Kidney epithelial cell (primary cell): ENCODE measurements around the gene COL23A1. TPM values are rescaled to one million over a fixed set of nuclear protein-coding genes. Genes with fewer than 3 reads are reported as not detected.

Source experiments
- DNase-seq: peaks from one replicate; pipeline ENCODE4 v3.0.0-alpha.2; 2010; ENCODE audit warnings: low read depth
- H3K27me3 ChIP-seq: 2 replicates; pipeline ENCODE4 v1.6.0; 2011; ENCODE audit warnings: low read length; ENCODE audit not compliant: control insufficient read depth, insufficient read depth
- H3K36me3 ChIP-seq: 2 replicates; pipeline ENCODE4 v1.5.1; 2011; ENCODE audit warnings: low read length; ENCODE audit not compliant: control insufficient read depth, insufficient read depth
- H3K4me3 ChIP-seq: 2 replicates; pipeline ENCODE4 v1.5.1; 2011; ENCODE audit warnings: low read depth, mild to moderate bottlenecking, control low read depth, low read length
- CTCF ChIP-seq: IDR thresholded peaks from 2 replicates; pipeline ENCODE4 v1.5.1; 2011; ENCODE audit warnings: mild to moderate bottlenecking, moderate library complexity, low read length, control low read depth, inconsistent platforms; ENCODE audit not compliant: insufficient read depth, poor library complexity, severe bottlenecking
- total RNA-seq: library from RNA; depleted of rRNA; stranded (reverse); fragments of >200 nt; gene quantifications from 2 replicates; pipeline ENCODE4 v1.2.3, GENCODE V29; 2015

The COL23A1 gene
- total RNA-seq, 1 donor from 2014 or later, result 0.17 TPM

GRCh38 chr5:178564811-178565550, 25.2 kb downstream of the COL23A1 start:
- H3K36me3 ChIP-seq, result no peaks in the 10 kb centered on the region
- no peak for TF ChIP-seq CTCF

GRCh38 chr5:178564397-178564796, 25.8 kb downstream of the COL23A1 start:
- H3K27me3 ChIP-seq, result no peaks in the 10 kb centered on the region
- no peak overlapping the region for H3K4me3 ChIP-seq
- TF ChIP-seq CTCF, result no peak
- no peaks in the 10 kb centered on the region for H3K36me3 ChIP-seq
- no peak for DNase-seq

More at GRCh38 chr5:178564811-178565550, 25.2 kb downstream of the COL23A1 start:
- no peak for DNase-seq
- Histone ChIP-seq H3K4me3 (no peak overlapping the region), H3K27me3 (no peaks in the 10 kb centered on the region)

- Histone ChIP-seq H3K4me3 (no peak overlapping the region), H3K36me3 (no peaks in the 10 kb centered on the region), H3K27me3 (no peaks in the 10 kb centered on the region)
- no peak for DNase-seq
- no peak for TF ChIP-seq CTCF
These were observed 26.6 kb downstream of the COL23A1 start for GRCh38 chr5:178563621-178564020.

- Histone ChIP-seq H3K4me3 (no peak overlapping the region), H3K27me3 (no peaks in the 10 kb centered on the region), H3K36me3 (no peaks in the 10 kb centered on the region)
- DNase-seq, result no peak
- TF ChIP-seq CTCF, result no peak
These were observed 28.4 kb downstream of the COL23A1 start for GRCh38 chr5:178561746-178562264.

- no peak for DNase-seq
- Histone ChIP-seq H3K36me3 (no peaks in the 10 kb centered on the region), H3K27me3 (no peaks in the 10 kb centered on the region), H3K4me3 (no peak overlapping the region)
- no peak for TF ChIP-seq CTCF
These were observed 29.3 kb downstream of the COL23A1 start for GRCh38 chr5:178560911-178561310.

GRCh38 chr5:178557416-178557815, 32.8 kb downstream of the COL23A1 start:
- no peak overlapping the region for H3K4me3 ChIP-seq
- no peak for TF ChIP-seq CTCF
- H3K27me3 ChIP-seq, result no peaks in the 10 kb centered on the region
- no peaks in the 10 kb centered on the region for H3K36me3 ChIP-seq
- no peak for DNase-seq
